Activated naive CD4-positive, alpha-beta T cell treated with anti-CD3 and anti-CD28 coated beads, Interleukin-2, amount 50 U/mL, for 24 hours (primary cell): ENCODE measurements around the gene PKN2.

Experiments
- H3K27ac Mint-ChIP-seq: one replicate; pipeline ENCODE4 v1.8.0; 2021; ENCODE audit warnings: mild to moderate bottlenecking, mixed read lengths
- H3K27me3 Mint-ChIP-seq: one replicate; pipeline ENCODE4 v1.8.0; 2021; ENCODE audit warnings: mixed read lengths
- H3K36me3 Mint-ChIP-seq: one replicate; pipeline ENCODE4 v1.8.0; 2021; ENCODE audit warnings: mixed read lengths
- H3K4me1 Mint-ChIP-seq: one replicate; pipeline ENCODE4 v1.8.0; 2021; ENCODE audit warnings: mixed read lengths
- H3K4me3 Mint-ChIP-seq: one replicate; pipeline ENCODE4 v1.8.0; 2021; ENCODE audit warnings: mild to moderate bottlenecking, mixed read lengths
- H3K9me3 Mint-ChIP-seq: one replicate; pipeline ENCODE4 v1.8.0; 2021; ENCODE audit warnings: mixed read lengths

The PKN2 gene

DNA sequence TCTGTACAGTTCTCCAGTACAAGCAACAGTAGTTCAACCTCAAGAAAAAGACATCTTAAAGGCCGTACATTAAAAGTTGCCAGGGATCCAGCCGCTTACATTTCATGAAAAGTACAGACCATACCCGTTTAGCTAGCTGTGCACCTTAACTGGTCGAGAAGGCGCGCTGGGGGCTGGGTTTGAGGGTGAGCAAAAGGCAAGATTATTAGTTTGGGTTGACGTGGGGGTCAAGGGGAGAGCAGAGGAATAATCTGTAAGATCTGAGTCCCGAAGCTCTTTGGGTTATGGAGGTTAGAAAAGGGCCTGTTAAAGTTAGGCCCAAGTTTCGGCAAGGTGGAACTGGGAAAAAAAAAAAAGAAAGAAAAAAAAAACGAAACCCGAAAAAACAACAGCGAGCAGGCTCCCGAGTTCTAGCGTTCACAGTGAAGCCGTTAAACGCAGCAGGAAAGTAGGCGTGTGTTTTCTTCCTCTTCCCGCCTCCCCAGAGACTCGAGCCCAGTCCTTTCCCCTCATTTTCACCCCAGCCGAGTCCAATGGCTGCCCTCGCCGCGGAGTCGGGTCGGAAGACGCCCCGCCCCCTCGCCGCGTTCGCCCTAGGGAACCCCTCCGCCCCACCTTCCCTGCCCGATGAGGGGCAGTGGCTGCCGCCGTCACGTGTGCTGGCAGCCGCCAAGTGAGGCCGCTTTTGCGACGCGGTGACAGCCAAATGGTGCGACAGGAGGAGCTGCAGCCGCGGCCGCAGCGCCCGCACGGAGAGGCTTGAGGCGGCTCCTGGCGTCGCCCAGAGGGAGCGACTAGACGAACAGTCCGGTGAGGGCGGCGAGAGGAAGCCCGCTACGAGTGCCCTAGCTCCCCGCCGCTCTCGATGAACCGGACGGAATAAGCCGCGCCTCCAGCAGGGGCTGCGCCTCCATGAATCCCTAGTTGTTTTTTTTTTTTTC, at the start of gene PKN2:
Gene PKN2 (plus strand): TSS at position 733 of the 941 bp plus-strand sequence. CDS start 308 bp downstream, outside the sequence.
- Mint-ChIP-seq H3K4me3 (peak within 1 kb of the TSS; percentile 99), H3K36me3 (no peaks in the 10 kb centered on the region), H3K27me3 (no peaks in the 10 kb centered on the region), H3K4me1 (peaks cover 43% of the 10 kb centered on the region), H3K9me3 (no peaks in the 10 kb centered on the region), H3K27ac (peak within 1 kb of the TSS; percentile 98)

GRCh38 chr1:88634538-88634937, 49.5 kb upstream of the PKN2 start:
- H3K4me1 Mint-ChIP-seq = no peaks in the 10 kb centered on the region

DNA sequence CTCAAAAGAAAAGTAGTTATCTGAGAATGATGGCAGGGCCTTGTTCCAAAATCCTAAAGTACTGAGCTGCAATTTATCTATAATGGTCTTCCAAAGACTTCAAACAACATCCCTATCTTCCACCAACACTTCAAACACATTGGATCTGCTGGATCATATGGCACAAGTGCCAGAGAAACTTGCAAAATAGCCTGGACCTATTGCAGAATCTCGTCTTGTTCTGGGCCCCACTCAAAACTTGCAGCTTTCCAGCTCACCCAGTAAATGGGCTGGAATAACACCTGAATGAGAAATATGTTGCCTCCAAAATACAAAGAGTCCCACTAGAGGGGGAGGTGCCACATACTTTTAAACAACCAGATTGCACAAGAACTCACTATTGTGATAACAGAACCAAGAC, 44.0 kb upstream of the PKN2 start:
- no peaks in the 10 kb centered on the region for H3K36me3 Mint-ChIP-seq
- H3K4me1 Mint-ChIP-seq = no peaks in the 10 kb centered on the region
- H3K4me3 Mint-ChIP-seq = no peak overlapping the region
- no peak overlapping the region for H3K27ac Mint-ChIP-seq
- peaks cover 4% of the 10 kb centered on the region for H3K9me3 Mint-ChIP-seq
- H3K27me3 Mint-ChIP-seq = peaks cover 10% of the 10 kb centered on the region

More at GRCh38 chr1:88634538-88634937, 49.5 kb upstream of the PKN2 start:
- H3K27ac Mint-ChIP-seq = no peak overlapping the region
- H3K36me3 Mint-ChIP-seq = peaks cover 8% of the 10 kb centered on the region
- peaks cover 17% of the 10 kb centered on the region for H3K9me3 Mint-ChIP-seq
- no peak overlapping the region for H3K4me3 Mint-ChIP-seq
- H3K27me3 Mint-ChIP-seq = peaks cover 12% of the 10 kb centered on the region

DNA sequence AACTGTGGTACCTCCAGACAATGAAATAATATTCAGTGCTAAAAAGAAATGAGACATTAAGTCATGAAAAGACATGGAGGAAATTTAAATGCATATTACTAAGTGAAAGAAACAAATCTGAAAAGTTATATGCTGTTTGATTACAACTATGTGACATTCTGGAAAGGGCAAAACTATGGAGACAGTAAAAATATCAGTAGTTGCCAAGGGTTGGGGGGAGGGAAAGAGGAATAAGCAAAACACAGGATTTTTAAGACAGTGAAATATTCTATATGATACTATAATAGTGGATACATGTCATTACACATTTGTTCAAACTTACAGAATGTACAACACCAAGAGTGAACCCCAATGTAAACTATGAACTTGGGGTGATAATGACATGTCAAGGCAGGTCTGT, 38.2 kb upstream of the PKN2 start:
- peaks cover 7% of the 10 kb centered on the region for H3K27me3 Mint-ChIP-seq
- no peak overlapping the region for H3K4me3 Mint-ChIP-seq
- peaks cover 7% of the 10 kb centered on the region for H3K4me1 Mint-ChIP-seq
- no peaks in the 10 kb centered on the region for H3K9me3 Mint-ChIP-seq
- H3K36me3 Mint-ChIP-seq = no peaks in the 10 kb centered on the region
- no peak overlapping the region for H3K27ac Mint-ChIP-seq

- H3K4me1 Mint-ChIP-seq = peaks cover 7% of the 10 kb centered on the region
- no peaks in the 10 kb centered on the region for H3K9me3 Mint-ChIP-seq
- no peak overlapping the region for H3K4me3 Mint-ChIP-seq
- no peak overlapping the region for H3K27ac Mint-ChIP-seq
- no peaks in the 10 kb centered on the region for H3K36me3 Mint-ChIP-seq
- H3K27me3 Mint-ChIP-seq = peaks cover 7% of the 10 kb centered on the region
Measured at GRCh38 chr1:88646476-88647248, 37.4 kb upstream of the PKN2 start.

GRCh38 chr1:88647249-88647645, 36.8 kb upstream of the PKN2 start:
- Mint-ChIP-seq H3K9me3 (no peaks in the 10 kb centered on the region), H3K4me3 (no peak overlapping the region)

GRCh38 chr1:88647749-88648415, 36.2 kb upstream of the PKN2 start:
- Mint-ChIP-seq H3K4me1 (peaks cover 7% of the 10 kb centered on the region), H3K9me3 (no peaks in the 10 kb centered on the region), H3K4me3 (no peak overlapping the region), H3K27ac (no peak overlapping the region), H3K36me3 (no peaks in the 10 kb centered on the region), H3K27me3 (peaks cover 6% of the 10 kb centered on the region)

More at GRCh38 chr1:88647249-88647645, 36.8 kb upstream of the PKN2 start:
- Mint-ChIP-seq H3K4me1 (peaks cover 7% of the 10 kb centered on the region), H3K27ac (no peak overlapping the region), H3K27me3 (peaks cover 7% of the 10 kb centered on the region), H3K36me3 (no peaks in the 10 kb centered on the region)

DNA sequence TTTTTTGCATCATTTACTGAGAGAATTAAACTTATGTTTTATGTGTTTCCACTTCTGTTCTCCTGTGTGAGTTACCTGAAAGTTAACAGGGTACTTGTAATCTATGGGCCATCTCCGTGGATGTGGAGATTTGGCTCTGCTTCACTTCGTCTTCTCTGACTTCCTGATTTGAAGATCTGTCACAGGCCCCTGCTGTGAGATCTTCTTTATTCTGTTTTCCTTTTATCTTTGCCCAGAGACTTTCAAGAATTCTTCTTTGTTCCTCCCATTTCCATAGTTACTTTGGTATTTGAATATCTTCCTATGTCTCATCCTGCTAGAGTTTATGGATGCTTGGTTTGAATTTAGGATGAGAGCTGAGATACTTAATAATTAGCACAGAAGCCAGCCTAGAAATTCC, 35.4 kb upstream of the PKN2 start:
- no peak overlapping the region for H3K27ac Mint-ChIP-seq
- H3K4me1 Mint-ChIP-seq = peaks cover 7% of the 10 kb centered on the region
- H3K4me3 Mint-ChIP-seq = no peak overlapping the region
- no peaks in the 10 kb centered on the region for H3K36me3 Mint-ChIP-seq
- H3K9me3 Mint-ChIP-seq = no peaks in the 10 kb centered on the region
- H3K27me3 Mint-ChIP-seq = peaks cover under 1% of the 10 kb centered on the region

- Mint-ChIP-seq H3K27me3 (no peaks in the 10 kb centered on the region), H3K27ac (no peak overlapping the region), H3K36me3 (no peaks in the 10 kb centered on the region), H3K9me3 (no peaks in the 10 kb centered on the region), H3K4me1 (peaks cover 7% of the 10 kb centered on the region), H3K4me3 (no peak overlapping the region)
Measured at GRCh38 chr1:88649932-88650331, 34.1 kb upstream of the PKN2 start.

- Mint-ChIP-seq H3K27me3 (no peaks in the 10 kb centered on the region), H3K9me3 (no peaks in the 10 kb centered on the region), H3K4me3 (no peak overlapping the region), H3K4me1 (peaks cover 9% of the 10 kb centered on the region), H3K36me3 (no peaks in the 10 kb centered on the region), H3K27ac (no peak overlapping the region)
Measured at GRCh38 chr1:88650676-88651418, 33.2 kb upstream of the PKN2 start.

DNA sequence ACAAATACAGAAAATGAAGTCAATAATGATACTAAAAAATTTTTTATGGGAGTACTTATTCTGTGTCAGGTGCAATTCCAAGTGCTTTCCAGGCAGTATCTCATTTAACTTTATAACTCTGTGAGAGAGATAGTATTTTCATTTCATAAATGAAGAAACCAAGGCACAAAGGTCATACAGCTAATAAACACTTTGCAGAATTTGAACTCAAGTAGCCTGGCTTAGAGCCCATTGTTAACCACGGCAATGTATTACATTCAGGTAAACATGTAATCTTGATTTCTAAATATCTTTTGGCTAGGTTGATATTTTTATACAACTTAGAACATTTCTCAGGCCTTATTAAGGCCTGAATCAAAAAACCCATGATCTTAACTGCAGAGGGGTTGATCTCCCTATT, 28.9 kb upstream of the PKN2 start:
- Mint-ChIP-seq H3K27me3 (no peaks in the 10 kb centered on the region), H3K4me1 (peaks cover 10% of the 10 kb centered on the region), H3K9me3 (no peaks in the 10 kb centered on the region), H3K36me3 (no peaks in the 10 kb centered on the region), H3K4me3 (no peak overlapping the region), H3K27ac (no peak overlapping the region)

- H3K4me3 Mint-ChIP-seq = no peak overlapping the region
- H3K27ac Mint-ChIP-seq = no peak overlapping the region
- no peaks in the 10 kb centered on the region for H3K36me3 Mint-ChIP-seq
- no peaks in the 10 kb centered on the region for H3K27me3 Mint-ChIP-seq
- H3K4me1 Mint-ChIP-seq = peaks cover 17% of the 10 kb centered on the region
- no peaks in the 10 kb centered on the region for H3K9me3 Mint-ChIP-seq
Measured at GRCh38 chr1:88655685-88656299, 28.3 kb upstream of the PKN2 start.

- no peak overlapping the region for H3K27ac Mint-ChIP-seq
- H3K9me3 Mint-ChIP-seq = no peaks in the 10 kb centered on the region
- no peaks in the 10 kb centered on the region for H3K36me3 Mint-ChIP-seq
- no peaks in the 10 kb centered on the region for H3K27me3 Mint-ChIP-seq
- no peak overlapping the region for H3K4me3 Mint-ChIP-seq
- peaks cover 39% of the 10 kb centered on the region for H3K4me1 Mint-ChIP-seq
Measured at GRCh38 chr1:88658419-88658818, 25.7 kb upstream of the PKN2 start.

DNA sequence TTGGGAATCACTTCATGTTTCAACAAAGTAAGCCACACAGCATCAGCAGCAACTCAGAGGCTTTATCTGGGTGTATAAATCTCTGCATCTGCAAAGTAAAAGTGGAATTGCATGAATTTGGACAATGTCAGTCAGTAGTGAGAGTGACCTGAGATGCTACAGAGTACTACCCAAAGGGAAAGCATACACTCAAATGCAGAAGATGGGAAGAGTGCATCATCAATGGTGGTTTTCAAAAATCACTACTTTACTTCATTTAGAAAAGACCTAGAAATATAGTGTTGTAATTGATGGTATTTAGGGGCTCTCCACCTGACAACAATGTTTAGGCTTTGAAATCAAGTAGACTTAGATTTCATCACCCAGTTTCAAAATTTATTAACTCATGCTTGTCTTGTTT, 24.5 kb upstream of the PKN2 start:
- Mint-ChIP-seq H3K4me3 (no peak overlapping the region), H3K36me3 (no peaks in the 10 kb centered on the region), H3K27me3 (no peaks in the 10 kb centered on the region), H3K9me3 (no peaks in the 10 kb centered on the region), H3K4me1 (peaks cover 39% of the 10 kb centered on the region), H3K27ac (peak overlapping the region; percentile 30)

- Mint-ChIP-seq H3K36me3 (no peaks in the 10 kb centered on the region), H3K9me3 (no peaks in the 10 kb centered on the region), H3K4me1 (peaks cover 37% of the 10 kb centered on the region), H3K27me3 (no peaks in the 10 kb centered on the region), H3K4me3 (peak overlapping the region; percentile 68), H3K27ac (peak overlapping the region; percentile 86)
Measured at GRCh38 chr1:88661188-88661587, 22.9 kb upstream of the PKN2 start.
